ENCODE measurements around the gene KIF24.

Gene KIF24

GRCh38 chr9:34374905-34375552 lies 46.0 kb upstream of the KIF24 start (continued):
- TF ChIP-seq KLF17 (tag by site-specific recombination; IDR thresholded peaks at IDR 0.05) (peak; percentile 29; the same call in 1 of the 2 replicates), ZNF26 (tag by site-specific recombination; IDR thresholded peaks at IDR 0.05) (no peak), BCL11A (tag by site-specific recombination; IDR thresholded peaks at IDR 0.05; ENCODE audit: low read depth) (no peak), TRIM28 (IDR thresholded peaks at IDR 0.05; ENCODE audit: borderline replicate concordance, low read length) (no peak), ZBTB11 (tag by site-specific recombination; conservative IDR thresholded peaks at IDR 0.05; ENCODE audit: low read depth) (no peak), YY1 (tag by site-specific recombination; IDR thresholded peaks at IDR 0.05) (no peak), ZNF114 (tag by site-specific recombination; IDR thresholded peaks at IDR 0.05) (no peak), SP7 (tag by site-specific recombination; IDR thresholded peaks at IDR 0.05) (peak; percentile 46; the same call in 1 of the 2 replicates), YY2 (tag by site-specific recombination; IDR thresholded peaks at IDR 0.05) (no peak), ZNF23 (tag by site-specific recombination; IDR thresholded peaks at IDR 0.05; ENCODE audit: borderline replicate concordance) (no peak), PATZ1 (tag by site-specific recombination; IDR thresholded peaks at IDR 0.05) (0 out of 2 replicates have a peak, but pooled peaks have one; percentile 8), HOXC10 (CRISPR knock-in tag; IDR thresholded peaks at IDR 0.05) (no peak), ZBTB8A (tag by site-specific recombination; IDR thresholded peaks at IDR 0.05) (peak; percentile 58), ZNF513 (tag by site-specific recombination; IDR thresholded peaks at IDR 0.05) (no peak), KLF7 (tag by site-specific recombination; IDR thresholded peaks at IDR 0.05; ENCODE audit: borderline replicate concordance) (no peak), AEBP2 (tag by site-specific recombination; IDR thresholded peaks at IDR 0.05; ENCODE audit: borderline replicate concordance) (no peak), ZNF658 (tag by site-specific recombination; IDR thresholded peaks at IDR 0.05) (no peak), PRDM2 (tag by site-specific recombination; IDR thresholded peaks at IDR 0.05; ENCODE audit: borderline replicate concordance) (no peak), PRDM6 (tag by site-specific recombination; IDR thresholded peaks at IDR 0.05) (no peak), ZNF157 (tag by site-specific recombination; IDR thresholded peaks at IDR 0.05) (no peak)
